ENCODE data around the gene ERF. TPM values are rescaled to one million over a fixed set of nuclear protein-coding genes. Genes with fewer than 3 reads are reported as not detected.

Gene ERF
- total RNA-seq, 2 donors from 2014 or later, result 10.6 to 31.6 TPM

GRCh38 chr19:42201489-42202289 is 53.2 kb downstream of the ERF start:
- H3K9me3 ChIP-seq, result no peaks in the 10 kb centered on the region
- no peaks in the 10 kb centered on the region for H3K4me1 ChIP-seq
- no peak overlapping the region for H3K4me3 ChIP-seq
- H3K27me3 ChIP-seq, result no peaks in the 10 kb centered on the region
- 60 to 78% methylated on average over 5 to 6 of the region's 6 CpGs for WGBS, 2 donors
- H3K27ac ChIP-seq, result peak overlapping the region in 1 of 4 donors; percentile 75
- peak in 1 of 4 donors; percentile 63 for DNase-seq
- peaks cover 9 to 32% of the 10 kb centered on the region in 2 donors for H3K36me3 ChIP-seq (replicated peaks in 1 of 2; ENCODE audit: insufficient read depth in 1 of 2, low read depth in 2 of 2)
- no peak for ATAC-seq
- TF ChIP-seq CTCF (IDR thresholded peaks at IDR 0.05) (no peak), POLR2A (IDR thresholded peaks at IDR 0.05) (no peak)
- intact Hi-C loops (cut with DNase I), result no loop called here

- no peak for ATAC-seq
- intact Hi-C loops (cut with DNase I), result no loop called here
- Histone ChIP-seq H3K36me3 (replicated peaks in 1 of 2; ENCODE audit: insufficient read depth in 1 of 2, low read depth in 2 of 2) (peaks cover 9 to 29% of the 10 kb centered on the region in 2 donors), H3K4me3 (no peak overlapping the region), H3K27ac (no peak overlapping the region), H3K9me3 (no peaks in the 10 kb centered on the region), H3K4me1 (no peaks in the 10 kb centered on the region), H3K27me3 (no peaks in the 10 kb centered on the region)
- WGBS, 2 donors, result 79 to 95% methylated on average over 4 to 5 of the region's 5 CpGs
- no peak for DNase-seq
- TF ChIP-seq POLR2A (IDR thresholded peaks at IDR 0.05) (no peak), CTCF (IDR thresholded peaks at IDR 0.05) (no peak)
Measured at GRCh38 chr19:42200116-42200715, 54.7 kb downstream of the ERF start.

- H3K36me3 ChIP-seq (replicated peaks in 1 of 2; ENCODE audit: insufficient read depth in 1 of 2, low read depth in 2 of 2), result peaks cover 9 to 29% of the 10 kb centered on the region in 2 donors
- 64 to 90% methylated on average over 9 to 32 of the region's 32 CpGs for WGBS, 2 donors
- peak overlapping the region in 1 of 4 donors; percentile 29 for H3K27ac ChIP-seq
- H3K27me3 ChIP-seq, result no peaks in the 10 kb centered on the region
- no peak overlapping the region for H3K4me3 ChIP-seq
- peak in 1 of 4 donors; percentile 50 for DNase-seq
- no peaks in the 10 kb centered on the region for H3K9me3 ChIP-seq
- no peaks in the 10 kb centered on the region for H3K4me1 ChIP-seq
- no peak for TF ChIP-seq POLR2A (IDR thresholded peaks at IDR 0.05)
- TF ChIP-seq CTCF (IDR thresholded peaks at IDR 0.05), result no peak
- intact Hi-C loops (cut with DNase I), result no loop called here
- ATAC-seq, result no peak
Measured at GRCh38 chr19:42199440-42200115, 55.4 kb downstream of the ERF start.

- Histone ChIP-seq H3K4me3 (no peak overlapping the region), H3K9me3 (no peaks in the 10 kb centered on the region), H3K4me1 (no peaks in the 10 kb centered on the region), H3K27me3 (no peaks in the 10 kb centered on the region), H3K36me3 (replicated peaks in 1 of 2; ENCODE audit: insufficient read depth in 1 of 2, low read depth in 2 of 2) (peaks cover 9 to 23% of the 10 kb centered on the region in 2 donors), H3K27ac (peak overlapping the region in 1 of 4 donors; percentile 29)
- DNase-seq (no peak), ATAC-seq (no peak)
- intact Hi-C loops (cut with DNase I), result no loop called here
- TF ChIP-seq POLR2A (IDR thresholded peaks at IDR 0.05) (no peak), CTCF (IDR thresholded peaks at IDR 0.05) (no peak)
- WGBS, 2 donors, result 65 to 85% methylated on average over 5 to 7 of the region's 7 CpGs
Measured at GRCh38 chr19:42198676-42199439, 56.1 kb downstream of the ERF start.

Other genes starting within 250 kb of the ERF start
- 1 to 10 TPM; 2.1 to 5.9 TPM for gene GRIK5, start 184.9 kb downstream of the ERF start, total RNA-seq
- gene ZNF574, start 179.0 kb downstream of the ERF start, total RNA-seq, result 10 to 100 TPM in 1 of 2 donors, 1 to 10 TPM in 1; 8.6 to 14.2 TPM
- gene POU2F2, start 122.7 kb downstream of the ERF start, total RNA-seq, result 1 to 10 TPM in 1 of 2 donors, under 1 TPM in 1; under 0.01 to 1.6 TPM
- 10 to 100 TPM; 34.8 to 44.2 TPM for gene DEDD2, start 37.5 kb downstream of the ERF start, total RNA-seq
- gene ZNF526, start 34.8 kb downstream of the ERF start, total RNA-seq, result 1 to 10 TPM; 4.9 to 6.0 TPM
- 10 to 100 TPM; 12.5 to 14.5 TPM for gene GSK3A, start 12.5 kb downstream of the ERF start, total RNA-seq
- 10 to 100 TPM; 40.5 to 61.0 TPM for gene CIC, start 14.1 kb upstream of the ERF start, total RNA-seq
- gene PRR19, start 47.0 kb upstream of the ERF start, total RNA-seq, result under 1 TPM in 1 of 2 donors, not detected in 1; 0.52 TPM
- 10 to 100 TPM in 1 of 2 donors, 1 to 10 TPM in 1; 7.9 to 12.5 TPM for gene PAFAH1B3, start 47.5 kb upstream of the ERF start, total RNA-seq
- gene TMEM145, start 58.2 kb upstream of the ERF start, total RNA-seq, result not detected
- 10 to 100 TPM in 1 of 2 donors, 1 to 10 TPM in 1; 9.9 to 24.1 TPM for gene MEGF8, start 70.5 kb upstream of the ERF start, total RNA-seq
- not detected for gene CNFN, start 135.2 kb upstream of the ERF start, total RNA-seq
- gene LIPE, start 172.3 kb upstream of the ERF start, total RNA-seq, result 100 to 1,000 TPM in 1 of 2 donors, 1 to 10 TPM in 1; 8.3 to 357 TPM
- 10 to 100 TPM in 1 of 2 donors, 1 to 10 TPM in 1; 6.3 to 19.2 TPM for gene CXCL17, start 187.8 kb upstream of the ERF start, total RNA-seq